HG03354 (cell line): ENCODE measurements around the gene KLK2.

Experiments used
- ATAC-seq: cut with Tn5 transposase; IDR thresholded peaks from one replicate; pipeline ENCODE4 v1.9.1; 2021; ENCODE audit warnings: mild to moderate bottlenecking; ENCODE audit not compliant: unreplicated experiment, poor library complexity, severe bottlenecking

KLK2 gene

GRCh38 chr19:50873056-50873455 is at the start of gene KLK2:
Gene KLK2, plus strand, starts transcription at chr19:50873439. Its CDS starts 35 bp downstream, at chr19:50873474.
- ATAC-seq = no peak

DNA sequence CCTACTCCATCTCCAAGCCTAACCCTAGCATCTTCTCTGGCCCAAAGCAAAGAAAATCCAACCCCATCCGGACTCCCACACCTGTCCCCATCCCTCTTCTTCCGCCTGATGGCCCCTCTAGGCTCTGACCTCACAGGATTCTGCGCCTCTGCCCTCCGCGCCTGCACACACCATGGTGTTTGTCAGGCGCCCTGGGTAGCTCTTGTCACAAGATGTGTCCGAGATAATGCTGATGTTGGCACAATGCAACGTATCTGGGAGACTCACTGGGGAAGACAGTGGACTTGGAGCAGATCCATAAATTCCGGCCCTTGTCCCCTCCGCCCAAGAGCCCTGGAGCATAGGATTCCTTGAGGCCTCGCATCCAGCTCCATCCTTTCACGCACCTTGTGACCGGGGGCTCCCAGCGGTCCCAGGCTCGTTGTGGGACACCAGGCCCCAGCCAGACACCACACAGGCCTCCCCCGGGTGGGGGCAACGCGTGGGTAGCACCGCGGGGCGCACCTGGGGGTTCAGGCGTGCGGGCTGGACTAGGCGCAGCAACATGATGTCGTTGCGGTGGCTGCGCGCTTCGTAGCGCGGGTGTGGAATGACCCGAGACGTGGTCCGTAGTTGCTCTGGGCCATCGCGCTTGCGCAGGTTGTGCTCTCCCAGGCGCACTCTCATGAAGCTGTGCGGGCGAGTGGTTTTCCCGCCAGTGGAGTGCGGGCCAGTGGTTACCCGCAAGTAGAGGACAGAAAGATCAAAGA is 46.6 kb upstream of the KLK2 start:
- no peak for ATAC-seq

DNA sequence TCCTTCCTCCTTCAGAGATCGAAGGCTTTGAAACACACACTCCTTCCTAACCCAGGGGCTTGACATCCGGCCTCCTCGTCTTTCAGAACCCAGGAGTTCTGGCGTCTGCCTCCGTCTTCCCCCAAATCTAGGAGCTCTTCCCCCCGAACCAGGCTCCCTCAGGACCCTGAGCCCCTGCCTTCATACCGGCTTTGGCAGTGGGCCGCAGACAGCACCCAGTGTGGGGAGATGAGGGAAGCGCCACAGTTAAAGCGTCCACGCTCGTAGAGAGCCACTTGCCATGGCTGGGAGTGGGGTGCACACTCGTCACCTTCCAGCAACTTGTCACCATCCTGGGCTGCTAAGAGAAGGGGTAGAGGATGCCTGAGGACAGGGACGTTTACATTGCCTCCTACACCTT is 45.8 kb upstream of the KLK2 start:
- ATAC-seq = no peak

DNA sequence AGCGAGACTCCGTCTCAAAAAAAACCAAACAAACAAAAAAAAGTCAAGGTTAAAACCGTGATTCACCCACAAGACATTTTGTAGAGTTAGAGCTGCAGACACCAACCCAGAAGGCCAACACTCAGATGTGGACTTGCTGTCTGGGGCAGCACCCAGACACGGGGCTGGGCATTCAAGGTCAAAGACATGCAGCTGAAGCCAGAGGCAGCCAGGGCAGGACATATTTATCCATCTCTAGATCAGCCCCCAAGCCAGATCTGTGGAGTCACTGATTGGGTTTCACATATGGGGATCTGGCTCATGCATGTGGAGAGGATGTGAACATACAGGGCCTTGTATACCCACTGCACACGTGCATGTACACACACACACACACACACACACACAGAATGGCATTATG is 43.4 kb upstream of the KLK2 start:
- ATAC-seq = no peak

DNA sequence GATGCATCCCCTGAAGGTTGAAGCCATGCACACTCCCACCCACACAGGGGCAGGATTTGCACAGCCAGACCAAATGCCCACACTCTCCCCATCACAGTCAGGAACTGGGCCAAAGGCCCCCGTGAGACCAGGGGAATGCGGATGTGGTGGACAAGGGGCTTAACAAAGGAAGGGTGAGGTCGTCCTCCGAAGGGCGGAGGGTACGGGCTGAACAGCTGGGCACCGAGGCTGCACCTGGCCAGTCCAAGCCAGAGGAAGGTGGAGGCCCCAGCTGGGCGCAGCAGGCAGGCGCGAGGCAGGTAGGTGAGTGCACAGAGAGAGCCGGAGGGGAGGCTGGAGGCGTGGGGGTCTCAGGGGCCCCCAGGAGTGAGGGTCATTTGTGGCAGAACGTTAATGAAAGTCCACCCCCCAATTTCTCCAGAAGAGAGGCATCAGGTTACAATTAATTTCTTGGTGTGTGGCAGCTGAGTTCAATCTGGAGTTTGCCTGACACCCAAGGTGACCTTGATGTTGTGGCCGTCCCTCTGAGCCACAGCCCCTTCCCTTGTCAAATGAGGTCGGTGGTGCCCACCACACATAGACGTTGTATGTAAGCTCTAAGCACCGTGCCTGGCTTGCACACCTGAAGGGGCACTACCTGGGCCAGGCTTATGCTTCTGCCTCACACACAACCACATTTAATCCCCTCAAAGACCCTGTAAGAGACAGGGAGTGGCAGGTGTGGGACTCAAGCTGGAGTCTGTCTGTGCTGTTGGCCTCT is 42.8 kb upstream of the KLK2 start:
- ATAC-seq = no peak

GRCh38 chr19:50831026-50831396 is 42.2 kb upstream of the KLK2 start:
- no peak for ATAC-seq

- no peak for ATAC-seq
Measured at GRCh38 chr19:50832666-50833065, 40.6 kb upstream of the KLK2 start.

- ATAC-seq = no peak
Measured at GRCh38 chr19:50833117-50833801, 40.0 kb upstream of the KLK2 start, which contains the start of gene KLK15. Gene KLK15, minus strand, starts transcription at chr19:50833574. Its CDS starts 2,082 bp downstream, at chr19:50831492.

DNA sequence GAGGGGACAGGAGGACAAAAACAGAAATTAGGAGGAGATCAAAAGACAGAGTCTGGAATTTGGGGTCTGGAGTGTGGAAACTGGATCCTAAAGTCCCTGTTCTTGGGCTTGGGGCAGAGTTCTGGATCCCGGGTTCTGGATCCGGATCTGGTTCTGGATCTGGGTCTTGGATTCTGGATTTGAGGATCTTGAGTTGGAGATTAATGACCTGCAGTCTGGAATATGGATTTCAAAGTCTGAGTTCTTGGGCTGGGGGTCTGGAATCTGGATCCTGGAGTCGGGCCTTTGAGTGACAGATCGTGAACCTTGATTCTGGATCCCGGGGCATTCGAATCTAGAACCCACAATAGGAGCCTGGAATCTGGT is 39.5 kb upstream of the KLK2 start:
- ATAC-seq = no peak

GRCh38 chr19:50835103-50835784 is 38.0 kb upstream of the KLK2 start:
- no peak for ATAC-seq

- peak; percentile 86 for ATAC-seq
Measured at GRCh38 chr19:50835785-50836542, 37.3 kb upstream of the KLK2 start.

DNA sequence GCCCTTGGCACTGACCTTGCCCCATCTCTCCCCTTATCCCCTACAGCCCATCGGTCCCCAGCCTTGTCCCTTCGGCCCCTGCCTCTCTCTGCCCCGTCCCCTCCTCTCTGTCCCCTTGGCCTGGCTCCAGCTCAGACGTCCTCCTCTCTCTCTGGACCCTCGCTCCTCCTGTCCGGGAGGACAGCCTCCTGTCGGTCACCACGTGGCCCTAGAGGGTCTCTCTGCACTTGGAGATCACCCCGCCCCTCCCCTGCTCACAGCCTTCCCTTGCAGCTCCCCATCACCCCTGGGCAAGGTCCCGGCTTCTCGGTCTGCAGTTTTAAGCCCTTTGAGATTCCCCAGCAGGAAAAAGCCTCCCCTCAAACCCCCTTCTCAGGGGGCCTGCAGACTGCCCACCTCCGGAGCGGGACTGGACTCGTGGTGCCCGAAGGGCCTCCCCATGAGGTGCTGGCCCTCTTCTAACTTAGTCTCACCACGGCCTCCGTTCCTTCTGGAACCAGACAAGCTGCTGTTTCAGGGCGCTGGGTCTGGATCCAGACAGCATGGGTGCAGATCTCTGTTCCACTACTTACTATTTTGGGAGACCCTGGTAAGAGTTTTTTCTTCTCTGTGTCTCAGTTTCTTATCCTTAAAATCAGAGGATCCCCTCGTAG is 36.6 kb upstream of the KLK2 start:
- no peak for ATAC-seq

DNA sequence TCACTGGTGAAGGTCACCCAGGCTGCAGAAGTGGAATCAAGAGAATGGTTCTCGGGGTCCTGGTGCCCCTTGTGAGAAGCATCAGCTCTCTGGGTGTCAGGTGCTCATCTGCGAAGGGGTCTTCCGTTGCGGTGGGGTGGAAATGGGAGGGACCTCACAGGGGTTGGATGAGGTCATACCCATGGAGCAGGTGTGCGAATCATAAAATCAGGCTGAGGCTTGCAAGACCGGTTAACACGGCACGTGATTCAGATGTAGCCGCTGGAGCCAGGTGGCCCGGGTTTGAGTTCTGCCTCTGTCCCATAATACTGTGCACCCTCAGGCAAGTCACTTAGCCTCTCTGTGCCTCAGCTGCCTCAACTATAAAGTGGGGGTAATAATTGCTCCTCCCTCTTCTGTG is 35.9 kb upstream of the KLK2 start:
- ATAC-seq = no peak

DNA sequence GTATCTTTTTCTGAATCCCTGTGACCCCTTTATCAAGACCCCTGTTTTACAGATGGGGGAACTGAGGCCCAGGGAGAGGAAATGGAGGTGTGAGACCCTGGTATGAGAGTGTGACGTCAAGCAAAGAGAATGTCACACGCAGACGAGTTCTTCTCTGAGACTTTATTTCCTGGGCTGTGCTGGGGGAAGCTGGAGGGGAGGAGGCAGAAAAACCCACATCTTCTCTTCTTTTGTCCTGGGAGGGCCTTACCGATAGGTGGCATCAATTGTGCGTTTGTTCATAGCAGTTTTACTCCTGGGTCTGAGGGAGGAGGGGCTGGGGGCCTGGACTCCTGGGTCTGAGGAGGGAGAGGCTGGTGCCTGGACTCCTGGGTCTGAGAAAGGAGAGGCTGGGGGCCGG is 35.0 kb upstream of the KLK2 start:
- ATAC-seq = no peak

DNA sequence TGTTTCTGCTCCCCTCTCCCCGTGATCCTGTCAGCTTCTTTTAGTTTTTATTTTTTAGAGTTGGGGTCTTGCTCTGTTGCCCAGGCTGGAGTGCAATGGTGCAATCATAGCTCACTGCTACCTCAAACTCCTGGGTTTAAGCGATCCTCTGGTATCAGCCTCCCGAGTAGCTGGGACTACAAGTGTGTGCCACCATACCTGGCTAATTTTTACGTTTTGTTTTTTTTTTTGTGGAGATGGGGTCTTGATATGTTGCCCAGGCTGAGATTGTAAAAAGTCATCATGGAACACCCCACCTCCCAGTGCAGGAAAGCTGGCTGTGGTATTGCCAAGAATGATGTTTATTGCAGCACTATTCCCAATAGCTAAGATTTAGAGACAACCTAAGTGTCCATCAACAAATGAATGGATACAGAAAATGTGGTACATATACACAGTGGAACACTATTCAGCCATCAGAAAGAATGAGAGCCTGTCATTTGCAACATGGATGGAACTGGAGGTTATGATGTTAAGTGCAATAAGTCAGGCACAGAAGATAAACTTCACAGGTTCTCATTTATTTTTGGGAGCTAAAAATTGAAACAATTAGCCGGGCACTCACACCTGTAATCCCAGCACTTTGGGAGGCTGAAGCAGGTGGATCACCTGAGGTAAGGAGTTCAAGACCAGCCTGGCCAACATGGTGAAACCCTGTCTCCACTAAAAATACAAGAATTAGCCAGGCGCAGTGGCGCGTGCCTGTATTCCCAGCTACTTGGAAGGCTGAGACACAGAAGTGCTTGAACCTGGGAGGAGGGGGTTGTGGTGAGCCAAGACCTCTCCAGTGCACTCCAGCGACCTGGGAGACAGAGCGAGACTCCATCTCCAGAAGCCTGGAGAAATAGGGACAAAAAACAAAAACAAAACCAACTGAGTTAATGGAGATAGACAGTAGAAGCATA is 33.3 kb upstream of the KLK2 start:
- no peak for ATAC-seq

- ATAC-seq = no peak
Measured at GRCh38 chr19:50842130-50842529, 31.1 kb upstream of the KLK2 start.

DNA sequence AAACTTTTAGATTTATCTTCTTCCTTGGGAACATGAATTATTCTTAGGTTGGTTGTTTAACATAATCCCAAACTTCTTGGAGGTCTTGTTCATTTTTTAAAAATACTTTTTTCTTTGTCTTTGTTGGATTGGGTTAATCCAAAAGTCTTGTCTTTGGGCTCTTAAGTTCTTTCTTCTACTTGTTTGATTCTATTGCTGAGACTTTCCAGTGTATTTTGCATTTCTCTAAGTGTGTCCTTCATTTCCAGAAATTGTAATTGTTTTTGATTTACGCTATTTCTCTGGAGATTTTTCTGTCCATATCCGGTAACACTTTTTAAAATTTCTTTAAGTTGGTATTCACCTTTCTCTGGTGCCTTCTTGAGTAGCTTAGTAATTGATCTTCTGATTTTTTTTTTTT is 30.0 kb upstream of the KLK2 start:
- ATAC-seq = no peak

DNA sequence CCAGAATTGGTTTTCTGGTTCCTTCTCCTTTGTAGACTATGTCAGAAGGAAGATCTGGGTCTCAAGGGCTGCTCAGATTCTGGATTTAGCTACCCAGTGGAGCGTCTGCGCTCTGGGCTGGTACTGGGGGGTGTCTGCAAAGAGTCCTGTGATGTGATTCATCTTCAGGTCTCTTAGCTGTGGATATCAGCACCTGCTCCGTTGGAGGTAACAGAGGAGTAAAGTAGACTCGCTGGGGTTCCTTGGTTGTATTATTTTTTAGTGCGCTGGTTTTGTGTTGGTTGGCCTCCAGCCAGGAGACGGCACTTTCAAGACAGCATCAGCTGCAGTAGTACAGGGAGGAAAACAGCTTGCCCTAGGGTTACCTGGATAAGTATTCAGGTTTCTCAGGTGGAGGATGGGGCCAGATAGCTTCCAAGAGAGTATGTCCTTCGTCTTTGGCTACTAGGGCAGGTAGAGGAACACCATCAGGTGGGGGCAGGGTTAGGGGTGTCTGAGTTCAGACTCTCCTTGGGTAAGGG is 29.5 kb upstream of the KLK2 start:
- ATAC-seq = no peak
